ENCODE measurements around the gene CLASP1. TPM values are rescaled to one million over a fixed set of nuclear protein-coding genes. Genes with fewer than 3 reads are reported as not detected.

Gene CLASP1
- total and polyA plus RNA-seq, 2 of the 8 experiments (the other 6 are each of a cell fraction or from before 2014, with no cell fraction given), result 7.3 to 53.9 TPM

GRCh38 chr2:121471532-121472469 is 177.5 kb downstream of the CLASP1 start:
- ChIA-PET POLR2A (ENCODE audit: partially characterized antibody) (interaction anchor here (0.5 to 0.9 kb wide), 5 partner anchors 13 to 178 kb away, joined by 3 to 5 read pairs (median 3); partner anchors contain the start of gene RNU4ATAC), CTCF (ENCODE audit: partially characterized antibody) (interaction anchor here (0.6 to 3.4 kb wide), 6 partner anchors 9 to 157 kb away, joined by 4 to 17 read pairs (median 4); no protein-coding TSS in a partner anchor)
- FAIRE-seq (peak; percentile 28), DNase-seq (ENCODE audit: low read depth in 1 of 2, low spot score in 2 of 2) (no peak)
- no peak overlapping the region for H3K9ac ChIP-seq (replicated peaks in 1 of 4; ENCODE audit: extremely low read depth in 1 of 4, low read depth in 3 of 4, low read length in 3 of 4)
- H2BK5ac ChIP-seq (ENCODE audit: low read depth, low read length), result no peak overlapping the region; the same call in 1 of the 2 replicates
- peaks cover 0 to 15% of the 10 kb centered on the region in 2 experiments; a peak in 1 of 4 replicates for H3K79me2 ChIP-seq (ENCODE audit: control insufficient read depth in 1 of 2, insufficient read depth in 2 of 2, low read length in 2 of 2)
- H3K27me3 ChIP-seq (replicated peaks in 1 of 4; ENCODE audit: control insufficient read depth in 3 of 4, extremely low read depth in 1 of 4, insufficient read depth in 3 of 4, low read length in 3 of 4), result no peaks in the 10 kb centered on the region
- no peak overlapping the region for H4K91ac ChIP-seq (replicated peaks; ENCODE audit: insufficient read length, low read length)
- no peaks in the 10 kb centered on the region for H4K20me1 ChIP-seq (replicated peaks in 1 of 2; ENCODE audit: control insufficient read depth in 1 of 2, insufficient read depth in 2 of 2, low read length in 2 of 2)
- H2BK120ac ChIP-seq (replicated peaks; ENCODE audit: low read depth, low read length), result no peak overlapping the region
- 0 out of 2 replicates have a peak overlapping the region, but pooled peaks have one; percentile 23 for H3K27ac ChIP-seq (ENCODE audit: low read depth, low read length)
- no peaks in the 10 kb centered on the region for H3K23me2 ChIP-seq (ENCODE audit: low read depth, low read length)
- peaks cover under 1 to 4% (median 3%) of the 10 kb centered on the region in 4 experiments; a peak in 3 of 7 replicates for H3K4me1 ChIP-seq (replicated peaks in 1 of 4; ENCODE audit: control insufficient read depth in 3 of 4, insufficient read depth in 4 of 4, low read length in 3 of 4)
- H3K4me2 ChIP-seq (ENCODE audit: insufficient read depth in 1 of 2, low read depth in 2 of 2, low read length in 2 of 2), result 0 out of 4 replicates have a peak overlapping the region, but pooled peaks of 1 of the 2 experiments have one; percentile 10
- H2AFZ ChIP-seq (ENCODE audit: low read length), result no peak overlapping the region
- H3K9me3 ChIP-seq (ENCODE audit: insufficient read depth in 2 of 2, low read depth in 1 of 2, low read length in 1 of 2), result no peaks in the 10 kb centered on the region
- no peak overlapping the region; the same call in 1 of the 2 replicates for H2BK12ac ChIP-seq (ENCODE audit: low read depth, low read length)
- H3K36me3 ChIP-seq (ENCODE audit: control insufficient read depth in 2 of 4, insufficient read depth in 4 of 4, low read length in 3 of 4), result peaks cover 0 to 14% (median 12%) of the 10 kb centered on the region in 4 experiments; a peak in 6 of 8 replicates
- no peak overlapping the region for H3K23ac ChIP-seq (ENCODE audit: insufficient read length)
- H3K18ac ChIP-seq (ENCODE audit: extremely low read depth, low read length), result no peak overlapping the region
- H2AK5ac ChIP-seq (ENCODE audit: low read depth, low read length), result no peak overlapping the region
- H2BK20ac ChIP-seq (ENCODE audit: low read length), result no peak overlapping the region
- H2BK15ac ChIP-seq (ENCODE audit: low read length), result no peak overlapping the region
- H4K8ac ChIP-seq (ENCODE audit: extremely low read depth, insufficient read depth, low read length), result no peak overlapping the region
- H3K4ac ChIP-seq (replicated peaks; ENCODE audit: insufficient read length, low read depth, low read length), result no peak overlapping the region
- peaks cover 8% of the 10 kb centered on the region; the same call in 1 of the 2 replicates for H3K79me1 ChIP-seq (ENCODE audit: low read depth, low read length)
- no peak overlapping the region for H3K14ac ChIP-seq (ENCODE audit: insufficient read length)
- no peak overlapping the region for H3K56ac ChIP-seq (replicated peaks; ENCODE audit: insufficient read length, low read depth, low read length)
- H4K5ac ChIP-seq (ENCODE audit: insufficient read length, low read depth, low read length), result no peak overlapping the region
- no peak overlapping the region for H3K4me3 ChIP-seq (ENCODE audit: extremely low read depth in 1 of 4, insufficient read depth in 2 of 4, low read depth in 3 of 4, low read length in 4 of 4)
- WGBS, 2 experiments (ENCODE audit: extremely low coverage in 1 of 2, insufficient coverage in 1 of 2, insufficient read length in 1 of 2, insufficient replicate concordance in 2 of 2, low coverage in 1 of 2, low lambda C conversion rate in 2 of 2, missing lambda C conversion rate in 1 of 2), result 83% methylated on average over 8 of the region's 8 CpGs; no CpG with 5 or more reads in 1 of the 2 experiments
- no peak for TF ChIP-seq CTCF (IDR thresholded peaks at IDR 0.05; ENCODE audit: control extremely low read depth in 1 of 3, insufficient read depth in 1 of 3, low read depth in 1 of 3, low read length in 3 of 3)
- TF ChIP-seq SP1 (IDR thresholded peaks at IDR 0.05; ENCODE audit: low read depth, low read length), result no peak
- no peak for TF ChIP-seq EP300 (IDR thresholded peaks at IDR 0.05; ENCODE audit: borderline replicate concordance in 1 of 2, low read depth in 2 of 2, low read length in 2 of 2)
- TF ChIP-seq CBX8 (IDR thresholded peaks at IDR 0.05; ENCODE audit: borderline replicate concordance, low read depth, low read length), result no peak
- TF ChIP-seq GTF2F1 (IDR thresholded peaks at IDR 0.05; ENCODE audit: borderline replicate concordance, low read depth, low read length), result no peak
- TF ChIP-seq TAF7 (optimal IDR thresholded peaks at IDR 0.05; ENCODE audit: borderline replicate concordance, low read depth, low read length), result no peak
- TF ChIP-seq TBP (IDR thresholded peaks at IDR 0.05; ENCODE audit: low read depth, low read length), result no peak

Data from H1 (cell line).